Tongue (tissue), 2 donors: ENCODE measurements around the gene UQCC3. TPM values are rescaled to one million over a fixed set of nuclear protein-coding genes. Genes with fewer than 3 reads are reported as not detected.
"Not testable (repeated sequence)": the region's sequence is repeated elsewhere in the genome, so short reads cannot be mapped to it uniquely, and the experiment has no call there.

ENCODE experiments used
- DNase-seq: peaks from one replicate; pipeline ENCODE4 v3.0.0-alpha.2; 2015
- total RNA-seq: library from RNA; depleted of rRNA; stranded (reverse); fragments of >200 nt; gene quantifications from one replicate; pipeline ENCODE4 v1.2.3, GENCODE V29; 2014

UQCC3 gene
- total RNA-seq, 1 donor from 2014 or later = 5.4 TPM

GRCh38 chr11:62703921-62704320, 32.4 kb downstream of the UQCC3 start:
- not testable (repeated sequence) for DNase-seq

- DNase-seq = no peak
Measured at GRCh38 chr11:62705413-62705812, 33.9 kb downstream of the UQCC3 start.

- DNase-seq = peak; percentile 97
Measured at GRCh38 chr11:62705880-62706849, 34.7 kb downstream of the UQCC3 start.

GRCh38 chr11:62706850-62707247, 35.4 kb downstream of the UQCC3 start:
- DNase-seq = no peak

GRCh38 chr11:62707277-62707861, 35.9 kb downstream of the UQCC3 start, which contains the start of the genes BSCL2 and GNG3:
TSS of gene BSCL2 (minus strand) at chr11:62707424. CDS start at chr11:62707195, 229 bp downstream.
TSS of gene GNG3 (plus strand) at chr11:62707676. CDS start at chr11:62708296, 620 bp downstream.
- DNase-seq = peak; percentile 59

GRCh38 chr11:62708392-62708791, 36.9 kb downstream of the UQCC3 start:
- no peak for DNase-seq

- DNase-seq = no peak
Measured at GRCh38 chr11:62708793-62709192, 37.3 kb downstream of the UQCC3 start.

GRCh38 chr11:62709247-62710000, 38.0 kb downstream of the UQCC3 start:
- peak; percentile 100 for DNase-seq

- DNase-seq = no peak
Measured at GRCh38 chr11:62710001-62710345, 38.5 kb downstream of the UQCC3 start.

GRCh38 chr11:62712276-62712812, 40.9 kb downstream of the UQCC3 start:
- DNase-seq = no peak

- no peak for DNase-seq
Measured at GRCh38 chr11:62712861-62713260, 41.4 kb downstream of the UQCC3 start.

GRCh38 chr11:62713343-62713742, 41.9 kb downstream of the UQCC3 start:
- DNase-seq = no peak

GRCh38 chr11:62715150-62716130, 44.0 kb downstream of the UQCC3 start:
- no peak for DNase-seq

GRCh38 chr11:62716206-62716605, 44.7 kb downstream of the UQCC3 start:
- no peak for DNase-seq

GRCh38 chr11:62716816-62717215, 45.3 kb downstream of the UQCC3 start:
- no peak for DNase-seq

- no peak for DNase-seq
Measured at GRCh38 chr11:62719302-62719978, 48.0 kb downstream of the UQCC3 start.

- no peak for DNase-seq
Measured at GRCh38 chr11:62721994-62722393, 50.5 kb downstream of the UQCC3 start.
